HEK293 (cell line): ENCODE measurements around the gene SYCP2.

Source experiments
- CTCF ChIA-PET: fragments of 350-600 bp; formaldehyde crosslinking; extraction: SDS; loops from one replicate; lab custom pipeline; 2021; ENCODE audit warnings: antibody characterized with exemption; lab: Yijun Ruan, JAX
- POLR2A ChIA-PET: fragments of 300-600 bp; formaldehyde crosslinking; extraction: SDS; loops from one replicate; lab custom pipeline; 2020; ENCODE audit warnings: antibody characterized with exemption, inconsistent platforms; lab: Yijun Ruan, JAX
- H3K27ac ChIP-seq: fragments of 200-500 bp; sonication (Bioruptor generic); 2 replicates; pipeline ENCODE4 v1.5.1; 2014; ENCODE audit warnings: low read depth, low read length, control low read depth, inconsistent platforms; ENCODE audit errors: extremely low read depth
- H3K36me3 ChIP-seq, 2 experiments: fragments of 200-500 bp in 1 of 2; sonication (Bioruptor generic) in 1 of 2; 1 replicate in 1 of 2; 2 replicates in 1 of 2; pipeline ENCODE4 v1.5.1; 2014 to 2017; ENCODE audit warnings: inconsistent platforms in 2 of 2, low read length in 2 of 2; ENCODE audit not compliant: control insufficient read depth in 2 of 2, insufficient read depth in 1 of 2
- H3K4me1 ChIP-seq: fragments of 200-500 bp; sonication (Bioruptor generic); 2 replicates; pipeline ENCODE4 v1.5.1; 2014; ENCODE audit warnings: mild to moderate bottlenecking, low read length, inconsistent platforms; ENCODE audit not compliant: control insufficient read depth, insufficient read depth
- H3K4me3 ChIP-seq: 2 replicates; pipeline ENCODE4 v1.5.1; 2011; ENCODE audit warnings: low read depth, mild to moderate bottlenecking, control low read depth, low read length, moderate library complexity
- H3K9me3 ChIP-seq: fragments of 200-500 bp; sonication (Bioruptor generic); 2 replicates; pipeline ENCODE4 v1.5.1; 2014; ENCODE audit warnings: low read depth, low read length, inconsistent platforms; ENCODE audit not compliant: control insufficient read depth, insufficient read depth
- BCL11A ChIP-seq: fragments of 450-650 bp; formaldehyde crosslinking; IDR thresholded peaks from 2 replicates; pipeline ENCODE4 v1.5.1; 2016; ENCODE audit warnings: low read depth, missing biosample characterization, missing genetic modification characterization
- FEZF1 ChIP-seq: fragments of 450-650 bp; formaldehyde crosslinking; IDR thresholded peaks from 2 replicates; pipeline ENCODE4 v1.5.1; 2016; ENCODE audit warnings: missing biosample characterization, missing genetic modification characterization
- MYNN ChIP-seq: fragments of 450-650 bp; formaldehyde crosslinking; IDR thresholded peaks from 2 replicates; pipeline ENCODE4 v1.5.1; 2016; ENCODE audit warnings: missing biosample characterization, missing genetic modification characterization, borderline replicate concordance
- RBAK ChIP-seq: fragments of 450-650 bp; formaldehyde crosslinking; IDR thresholded peaks from 2 replicates; pipeline ENCODE4 v1.5.1; 2016; ENCODE audit warnings: missing biosample characterization, missing genetic modification characterization
- TRIM28 ChIP-seq: IDR thresholded peaks from 2 replicates; pipeline ENCODE4 v1.6.1; 2011; ENCODE audit warnings: low read length, control low read depth, borderline replicate concordance
- ZBTB17 ChIP-seq: fragments of 450-650 bp; formaldehyde crosslinking; IDR thresholded peaks from 2 replicates; pipeline ENCODE4 v1.5.1; 2016; ENCODE audit warnings: missing biosample characterization, missing genetic modification characterization
- ZBTB6 ChIP-seq: fragments of 450-650 bp; formaldehyde crosslinking; IDR thresholded peaks from 2 replicates; pipeline ENCODE4 v1.5.1; 2017; ENCODE audit warnings: missing biosample characterization, missing genetic modification characterization
- ZNF10 ChIP-seq: fragments of 450-650 bp; formaldehyde crosslinking; IDR thresholded peaks from 2 replicates; pipeline ENCODE4 v1.5.1; 2017; ENCODE audit warnings: missing biosample characterization, missing genetic modification characterization
- ZNF138 ChIP-seq: fragments of 450-650 bp; formaldehyde crosslinking; IDR thresholded peaks from 2 replicates; pipeline ENCODE4 v1.5.1; 2016; ENCODE audit warnings: missing biosample characterization, missing genetic modification characterization, borderline replicate concordance
- ZNF157 ChIP-seq: fragments of 450-650 bp; formaldehyde crosslinking; IDR thresholded peaks from 2 replicates; pipeline ENCODE4 v1.5.1; 2016; ENCODE audit warnings: missing biosample characterization, missing genetic modification characterization
- ZNF266 ChIP-seq: fragments of 450-650 bp; formaldehyde crosslinking; IDR thresholded peaks from 2 replicates; pipeline ENCODE4 v1.5.1; 2016; ENCODE audit warnings: missing biosample characterization, missing genetic modification characterization, low read depth
- ZNF354C ChIP-seq: fragments of 450-650 bp; formaldehyde crosslinking; IDR thresholded peaks from 2 replicates; pipeline ENCODE4 v1.5.1; 2016; ENCODE audit warnings: missing biosample characterization, missing genetic modification characterization, low read depth, borderline replicate concordance
- ZNF362 ChIP-seq: fragments of 450-650 bp; formaldehyde crosslinking; IDR thresholded peaks from 2 replicates; pipeline ENCODE4 v1.5.1; 2016; ENCODE audit warnings: missing biosample characterization, missing genetic modification characterization
- ZNF416 ChIP-seq: fragments of 450-650 bp; formaldehyde crosslinking; IDR thresholded peaks from 2 replicates; pipeline ENCODE4 v1.5.1; 2016; ENCODE audit warnings: missing biosample characterization, missing genetic modification characterization
- ZNF510 ChIP-seq: fragments of 450-650 bp; formaldehyde crosslinking; IDR thresholded peaks from 2 replicates; pipeline ENCODE4 v1.5.1; 2018; ENCODE audit warnings: mild to moderate bottlenecking, missing genetic modification characterization, missing biosample characterization; ENCODE audit not compliant: insufficient replicate concordance
- ZNF558 ChIP-seq: fragments of 450-650 bp; formaldehyde crosslinking; IDR thresholded peaks from 2 replicates; pipeline ENCODE4 v1.5.1; 2016; ENCODE audit warnings: missing biosample characterization, missing genetic modification characterization
- ZNF629 ChIP-seq: fragments of 450-650 bp; formaldehyde crosslinking; IDR thresholded peaks from 2 replicates; pipeline ENCODE4 v1.5.1; 2017; ENCODE audit warnings: missing biosample characterization, missing genetic modification characterization
- ZNF664 ChIP-seq: fragments of 450-650 bp; formaldehyde crosslinking; IDR thresholded peaks from 2 replicates; pipeline ENCODE4 v1.5.1; 2016; ENCODE audit warnings: missing biosample characterization, missing genetic modification characterization
- TF ChIP-seq, protein P1 (sequence below): fragments of 450-650 bp; formaldehyde crosslinking; IDR thresholded peaks from 2 replicates; pipeline ENCODE4 v1.5.1; 2016; ENCODE audit warnings: missing biosample characterization, missing genetic modification characterization
- TF ChIP-seq, protein P2 (sequence below): sonication (generic); formaldehyde crosslinking; IDR thresholded peaks from 2 replicates; pipeline ENCODE4 v1.8.1; 2022; ENCODE audit warnings: mild to moderate bottlenecking, moderate library complexity, missing genetic modification reagents

Gene SYCP2

GRCh38 chr20:59823491-59824259, 109.8 kb downstream of the SYCP2 start:
- no peaks in the 10 kb centered on the region for H3K9me3 ChIP-seq
- no peak overlapping the region for H3K4me3 ChIP-seq
- peak; percentile 54; the same call in 1 of the 2 replicates for TF ChIP-seq ZNF10 (tag by site-specific recombination)
- TF ChIP-seq ZNF416 (tag by site-specific recombination): no peak
- TF ChIP-seq, all 188 proteins: peak for 1
- ChIA-PET CTCF (interaction anchor here (1.0 kb wide), 1 partner anchor 9 kb away, joined by 5 read pairs; no protein-coding TSS in a partner anchor), POLR2A (no interaction called here)
- Histone ChIP-seq H3K4me1 (no peaks in the 10 kb centered on the region; the same call in 1 of the 2 replicates), H3K27ac (no peak overlapping the region), H3K36me3 (no peaks in the 10 kb centered on the region)

DNA sequence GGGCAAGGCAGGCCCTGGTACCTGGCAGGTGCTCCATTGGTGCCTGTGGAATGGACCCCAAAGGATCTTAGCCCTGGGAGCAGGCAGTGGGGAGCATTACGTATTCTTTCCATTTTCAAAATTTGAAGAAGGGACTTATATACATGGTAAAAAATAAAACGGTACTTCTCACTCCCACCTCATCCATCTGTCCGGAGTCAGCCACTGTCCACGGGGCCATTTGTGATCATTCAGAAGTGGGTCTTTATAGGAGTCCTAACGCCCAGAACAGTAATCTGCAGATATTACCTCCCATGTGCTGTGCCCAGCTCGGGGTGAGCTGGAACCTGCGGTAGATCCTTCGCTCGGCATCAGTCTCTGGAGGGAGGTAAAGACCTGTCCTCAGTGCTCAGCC, 110.4 kb downstream of the SYCP2 start:
- CTCF ChIA-PET: no interaction called here
- H3K9me3 ChIP-seq: no peaks in the 10 kb centered on the region
- no peak overlapping the region for H3K27ac ChIP-seq
- POLR2A ChIA-PET: no interaction called here
- H3K4me1 ChIP-seq: no peaks in the 10 kb centered on the region; the same call in 1 of the 2 replicates
- TF ChIP-seq, protein P1, sequence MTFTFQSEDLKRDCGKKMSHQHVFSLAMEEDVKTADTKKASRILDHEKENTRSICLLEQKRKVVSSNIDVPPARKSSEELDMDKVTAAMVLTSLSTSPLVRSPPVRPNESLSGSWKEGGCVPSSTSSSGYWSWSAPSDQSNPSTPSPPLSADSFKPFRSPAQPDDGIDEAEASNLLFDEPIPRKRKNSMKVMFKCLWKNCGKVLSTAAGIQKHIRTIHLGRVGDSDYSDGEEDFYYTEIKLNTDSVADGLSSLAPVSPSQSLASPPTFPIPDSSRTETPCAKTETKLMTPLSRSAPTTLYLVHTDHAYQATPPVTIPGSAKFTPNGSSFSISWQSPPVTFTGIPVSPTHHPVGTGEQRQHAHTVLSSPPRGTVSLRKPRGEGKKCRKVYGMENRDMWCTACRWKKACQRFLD (tag by site-specific recombination): no peak
- no peak overlapping the region for H3K4me3 ChIP-seq
- H3K36me3 ChIP-seq: no peaks in the 10 kb centered on the region

GRCh38 chr20:59822291-59823029, 111.0 kb downstream of the SYCP2 start:
- CTCF ChIA-PET: interaction anchor here (0.6 to 0.7 kb wide), 2 partner anchors 23 to 125 kb away, joined by 4 read pairs; no protein-coding TSS in a partner anchor

More at GRCh38 chr20:59822291-59823029, 111.0 kb downstream of the SYCP2 start:
- Histone ChIP-seq H3K36me3 (no peaks in the 10 kb centered on the region), H3K27ac (no peak overlapping the region), H3K4me3 (no peak overlapping the region), H3K4me1 (no peaks in the 10 kb centered on the region; the same call in 1 of the 2 replicates), H3K9me3 (no peaks in the 10 kb centered on the region)
- TF ChIP-seq ZNF362 (tag by site-specific recombination) (no peak), ZNF510 (tag by site-specific recombination) (no peak), TRIM28 (no peak), ZBTB17 (tag by site-specific recombination) (no peak), ZNF354C (tag by site-specific recombination) (no peak), ZNF629 (no peak), MYNN (no peak), BCL11A (no peak), ZNF157 (tag by site-specific recombination) (no peak), ZNF558 (tag by site-specific recombination) (no peak), ZBTB6 (tag by site-specific recombination) (no peak), FEZF1 (tag by site-specific recombination) (no peak), ZNF266 (no peak), RBAK (no peak), ZNF138 (tag by site-specific recombination) (no peak), ZNF664 (no peak)
- TF ChIP-seq, protein P2, sequence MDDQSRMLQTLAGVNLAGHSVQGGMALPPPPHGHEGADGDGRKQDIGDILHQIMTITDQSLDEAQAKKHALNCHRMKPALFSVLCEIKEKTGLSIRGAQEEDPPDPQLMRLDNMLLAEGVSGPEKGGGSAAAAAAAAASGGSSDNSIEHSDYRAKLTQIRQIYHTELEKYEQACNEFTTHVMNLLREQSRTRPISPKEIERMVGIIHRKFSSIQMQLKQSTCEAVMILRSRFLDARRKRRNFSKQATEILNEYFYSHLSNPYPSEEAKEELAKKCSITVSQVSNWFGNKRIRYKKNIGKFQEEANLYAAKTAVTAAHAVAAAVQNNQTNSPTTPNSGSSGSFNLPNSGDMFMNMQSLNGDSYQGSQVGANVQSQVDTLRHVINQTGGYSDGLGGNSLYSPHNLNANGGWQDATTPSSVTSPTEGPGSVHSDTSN (CRISPR knock-in tag): no peak
- POLR2A ChIA-PET: no interaction called here
